Activated T-helper 17 cell treated with anti-CD3 and anti-CD28 coated beads, Interleukin-2, amount 50 U/mL, for 72 hours (primary cell): ENCODE measurements around the gene BPIFB1. TPM values are rescaled to one million over a fixed set of nuclear protein-coding genes. Genes with fewer than 3 reads are reported as not detected.
A peak's percentile ranks its signal among the peaks of the same experiment; 100 is the strongest.

Source experiments
- ATAC-seq: fragments of 150-1000 bp; cut with Tn5 transposase; replicated peaks from 2 replicates; pipeline ENCODE4 v1.10.0; 2021; ENCODE audit warnings: mild to moderate bottlenecking, moderate library complexity
- H3K27ac Mint-ChIP-seq: one replicate; pipeline ENCODE4 v1.8.0; 2022; ENCODE audit warnings: mixed read lengths
- H3K27me3 Mint-ChIP-seq: one replicate; pipeline ENCODE4 v1.8.0; 2022; ENCODE audit warnings: mixed read lengths
- H3K36me3 Mint-ChIP-seq: one replicate; pipeline ENCODE4 v1.8.0; 2022; ENCODE audit warnings: low read depth, mild to moderate bottlenecking, mixed read lengths
- H3K4me1 Mint-ChIP-seq: one replicate; pipeline ENCODE4 v1.8.0; 2022; ENCODE audit warnings: mixed read lengths
- H3K4me3 Mint-ChIP-seq: one replicate; pipeline ENCODE4 v1.8.0; 2022; ENCODE audit warnings: mild to moderate bottlenecking, mixed read lengths
- H3K9me3 Mint-ChIP-seq: one replicate; pipeline ENCODE4 v1.8.0; 2022; ENCODE audit warnings: mixed read lengths
- total RNA-seq, 2 donors: library from RNA; stranded (reverse); gene quantifications; one replicate each; pipeline ENCODE4 v1.2.3, GENCODE V29; 2022

The BPIFB1 gene
- total RNA-seq, 2 donors from 2014 or later, result not detected

- no peak overlapping the region for H3K27ac Mint-ChIP-seq
- peaks cover 15% of the 10 kb centered on the region for H3K27me3 Mint-ChIP-seq
These were observed 3.6 kb upstream of the BPIFB1 start for GRCh38 chr20:33279261-33279910.

GRCh38 chr20:33280000-33280680, 2.9 kb upstream of the BPIFB1 start:
- no peak overlapping the region for H3K27ac Mint-ChIP-seq
- H3K27me3 Mint-ChIP-seq, result peaks cover 19% of the 10 kb centered on the region
- no peak for ATAC-seq
- no peaks in the 10 kb centered on the region for H3K9me3 Mint-ChIP-seq
- no peaks in the 10 kb centered on the region for H3K36me3 Mint-ChIP-seq
- no peaks in the 10 kb centered on the region for H3K4me1 Mint-ChIP-seq
- no peak overlapping the region for H3K4me3 Mint-ChIP-seq

More at GRCh38 chr20:33279261-33279910, 3.6 kb upstream of the BPIFB1 start:
- no peak for ATAC-seq
- Mint-ChIP-seq H3K4me1 (no peaks in the 10 kb centered on the region), H3K9me3 (no peaks in the 10 kb centered on the region), H3K36me3 (no peaks in the 10 kb centered on the region), H3K4me3 (no peak overlapping the region)

GRCh38 chr20:33280775-33281174, 2.2 kb upstream of the BPIFB1 start:
- Mint-ChIP-seq H3K36me3 (no peaks in the 10 kb centered on the region), H3K4me1 (no peaks in the 10 kb centered on the region), H3K9me3 (no peaks in the 10 kb centered on the region), H3K4me3 (no peak overlapping the region), H3K27ac (no peak overlapping the region), H3K27me3 (peaks cover 19% of the 10 kb centered on the region)
- ATAC-seq, result no peak

- ATAC-seq, result no peak
- H3K9me3 Mint-ChIP-seq, result no peaks in the 10 kb centered on the region
- no peaks in the 10 kb centered on the region for H3K4me1 Mint-ChIP-seq
- no peak overlapping the region for H3K4me3 Mint-ChIP-seq
- no peak overlapping the region for H3K27ac Mint-ChIP-seq
- no peaks in the 10 kb centered on the region for H3K36me3 Mint-ChIP-seq
- H3K27me3 Mint-ChIP-seq, result peaks cover 19% of the 10 kb centered on the region
These were observed 1.4 kb upstream of the BPIFB1 start for GRCh38 chr20:33281550-33282146.

GRCh38 chr20:33282196-33282934, 649 bp upstream of the BPIFB1 start:
- Mint-ChIP-seq H3K4me3 (no peak overlapping the region), H3K4me1 (no peaks in the 10 kb centered on the region), H3K36me3 (no peaks in the 10 kb centered on the region), H3K27ac (no peak overlapping the region), H3K27me3 (peaks cover 18% of the 10 kb centered on the region), H3K9me3 (no peaks in the 10 kb centered on the region)
- ATAC-seq, result no peak

GRCh38 chr20:33284284-33284683, 1.3 kb downstream of the BPIFB1 start:
- H3K9me3 Mint-ChIP-seq, result no peaks in the 10 kb centered on the region
- peaks cover 12% of the 10 kb centered on the region for H3K27me3 Mint-ChIP-seq
- H3K4me3 Mint-ChIP-seq, result no peak overlapping the region
- H3K4me1 Mint-ChIP-seq, result no peaks in the 10 kb centered on the region
- no peaks in the 10 kb centered on the region for H3K36me3 Mint-ChIP-seq
- no peak for ATAC-seq
- no peak overlapping the region for H3K27ac Mint-ChIP-seq

GRCh38 chr20:33284937-33285336, 1.9 kb downstream of the BPIFB1 start:
- Mint-ChIP-seq H3K9me3 (no peaks in the 10 kb centered on the region), H3K36me3 (no peaks in the 10 kb centered on the region), H3K4me1 (no peaks in the 10 kb centered on the region), H3K27me3 (peaks cover 12% of the 10 kb centered on the region), H3K27ac (no peak overlapping the region), H3K4me3 (no peak overlapping the region)
- ATAC-seq, result no peak

GRCh38 chr20:33285861-33286495, 3.0 kb downstream of the BPIFB1 start:
- H3K27ac Mint-ChIP-seq, result no peak overlapping the region
- peaks cover 9% of the 10 kb centered on the region for H3K27me3 Mint-ChIP-seq
- H3K4me1 Mint-ChIP-seq, result no peaks in the 10 kb centered on the region
- ATAC-seq, result no peak
- no peak overlapping the region for H3K4me3 Mint-ChIP-seq
- H3K36me3 Mint-ChIP-seq, result no peaks in the 10 kb centered on the region
- H3K9me3 Mint-ChIP-seq, result no peaks in the 10 kb centered on the region

- Mint-ChIP-seq H3K27me3 (peaks cover 9% of the 10 kb centered on the region), H3K4me3 (no peak overlapping the region), H3K36me3 (no peaks in the 10 kb centered on the region), H3K9me3 (no peaks in the 10 kb centered on the region), H3K27ac (no peak overlapping the region), H3K4me1 (no peaks in the 10 kb centered on the region)
- no peak for ATAC-seq
These were observed 4.9 kb downstream of the BPIFB1 start for GRCh38 chr20:33287884-33288283.

- no peak overlapping the region for H3K4me3 Mint-ChIP-seq
- no peaks in the 10 kb centered on the region for H3K4me1 Mint-ChIP-seq
- no peaks in the 10 kb centered on the region for H3K9me3 Mint-ChIP-seq
- no peaks in the 10 kb centered on the region for H3K27me3 Mint-ChIP-seq
- H3K27ac Mint-ChIP-seq, result no peak overlapping the region
- ATAC-seq, result no peak
- H3K36me3 Mint-ChIP-seq, result no peaks in the 10 kb centered on the region
These were observed 7.8 kb downstream of the BPIFB1 start for GRCh38 chr20:33290852-33291251.

- H3K9me3 Mint-ChIP-seq, result no peaks in the 10 kb centered on the region
- H3K27me3 Mint-ChIP-seq, result no peaks in the 10 kb centered on the region
- ATAC-seq, result no peak
- no peak overlapping the region for H3K27ac Mint-ChIP-seq
- no peak overlapping the region for H3K4me3 Mint-ChIP-seq
- no peaks in the 10 kb centered on the region for H3K36me3 Mint-ChIP-seq
- H3K4me1 Mint-ChIP-seq, result no peaks in the 10 kb centered on the region
These were observed 8.4 kb downstream of the BPIFB1 start for GRCh38 chr20:33291416-33291815.

- peak; percentile 56 for ATAC-seq
- no peaks in the 10 kb centered on the region for H3K9me3 Mint-ChIP-seq
- no peaks in the 10 kb centered on the region for H3K4me1 Mint-ChIP-seq
- H3K36me3 Mint-ChIP-seq, result no peaks in the 10 kb centered on the region
- H3K27ac Mint-ChIP-seq, result no peak overlapping the region
- no peak overlapping the region for H3K4me3 Mint-ChIP-seq
- no peaks in the 10 kb centered on the region for H3K27me3 Mint-ChIP-seq
These were observed 8.9 kb downstream of the BPIFB1 start for GRCh38 chr20:33291830-33292355.

GRCh38 chr20:33296206-33296605, 13.2 kb downstream of the BPIFB1 start:
- H3K27ac Mint-ChIP-seq, result no peak overlapping the region
- peaks cover 5% of the 10 kb centered on the region for H3K27me3 Mint-ChIP-seq
- ATAC-seq, result no peak

GRCh38 chr20:33298391-33298790, 15.4 kb downstream of the BPIFB1 start:
- H3K36me3 Mint-ChIP-seq, result no peaks in the 10 kb centered on the region
- H3K27ac Mint-ChIP-seq, result no peak overlapping the region
- ATAC-seq, result no peak
- no peaks in the 10 kb centered on the region for H3K4me1 Mint-ChIP-seq
- H3K4me3 Mint-ChIP-seq, result no peak overlapping the region
- no peaks in the 10 kb centered on the region for H3K9me3 Mint-ChIP-seq
- H3K27me3 Mint-ChIP-seq, result peaks cover 5% of the 10 kb centered on the region

More at GRCh38 chr20:33296206-33296605, 13.2 kb downstream of the BPIFB1 start:
- Mint-ChIP-seq H3K4me1 (no peaks in the 10 kb centered on the region), H3K9me3 (no peaks in the 10 kb centered on the region), H3K4me3 (no peak overlapping the region), H3K36me3 (no peaks in the 10 kb centered on the region)
